Thyroid gland (tissue), 4 donors: ENCODE measurements around the gene TOR3A. TPM values are rescaled to one million over a fixed set of nuclear protein-coding genes. Genes with fewer than 3 reads are reported as not detected.
A peak's percentile ranks its signal among the peaks of the same experiment; 100 is the strongest.

Source experiments
- DNase-seq, 2 donors: peaks; one replicate each; pipeline ENCODE4 v3.0.0-alpha.2; 2019
- H3K27ac ChIP-seq, 3 donors: fragments of 200-600 bp; sonication (generic); 1 replicate in 2 of 3; 2 replicates in 1 of 3; pipeline ENCODE4 v1.5.1; 2016 to 2019; ENCODE audit warnings: mild to moderate bottlenecking in 1 of 3, moderate library complexity in 1 of 3
- H3K27me3 ChIP-seq: fragments of 200-600 bp; sonication (generic); one replicate; pipeline ENCODE4 v1.5.1; 2019
- H3K36me3 ChIP-seq, 2 donors: fragments of 200-600 bp; sonication (generic); one replicate each; pipeline ENCODE4 v1.5.1; 2016 to 2019
- H3K4me1 ChIP-seq, 2 donors: fragments of 200-600 bp; sonication (generic); one replicate each; pipeline ENCODE4 v1.5.1; 2017 to 2019
- H3K4me3 ChIP-seq, 3 donors: fragments of 200-600 bp; sonication (generic); replicated peaks in 1 of 3; 1 replicate in 2 of 3; 2 replicates in 1 of 3; pipeline ENCODE4 v1.5.1; 2016; ENCODE audit warnings: mild to moderate bottlenecking in 1 of 3
- H3K9me3 ChIP-seq: fragments of 200-600 bp; sonication (generic); one replicate; pipeline ENCODE4 v1.5.1; 2017
- POLR2A ChIP-seq, 2 donors: fragments of 450-650 bp; IDR thresholded peaks; one replicate each; pipeline ENCODE4 v1.6.1; 2017; ENCODE audit warnings: antibody characterized with exemption in 2 of 2, mild to moderate bottlenecking in 2 of 2, moderate library complexity in 1 of 2
- WGBS, 2 donors: methylation state at CpG; one replicate each; pipeline ENCODE4 v1.1.5; 2017; 5-methylcytosine and 5-hydroxymethylcytosine counted together
- intact Hi-C: fragments of 100-400 bp; cut with DNase I; formaldehyde crosslinking; loops from one replicate; pipeline ENCODE4 v1.15.1; 2023
- total RNA-seq, 4 donors: library from RNA; depleted of rRNA; stranded (reverse); fragments of >200 nt; gene quantifications; one replicate each; pipeline ENCODE4 v1.2.3, GENCODE V29; 2016
- TF ChIP-seq, protein P1 (sequence below), 6 experiments: fragments of 200-600 bp in 3 of 6; fragments of 450-650 bp in 3 of 6; sonication (generic) in 3 of 6; IDR thresholded peaks; one replicate each; pipeline ENCODE4 v1.5.1; 2016 to 2019; ENCODE audit warnings: antibody characterized with exemption in 6 of 6, mild to moderate bottlenecking in 2 of 6, inconsistent platforms in 1 of 6, moderate library complexity in 1 of 6

TOR3A gene
- total RNA-seq, 4 donors from 2014 or later = 30.0 to 57.4 (median 45.2) TPM

DNA sequence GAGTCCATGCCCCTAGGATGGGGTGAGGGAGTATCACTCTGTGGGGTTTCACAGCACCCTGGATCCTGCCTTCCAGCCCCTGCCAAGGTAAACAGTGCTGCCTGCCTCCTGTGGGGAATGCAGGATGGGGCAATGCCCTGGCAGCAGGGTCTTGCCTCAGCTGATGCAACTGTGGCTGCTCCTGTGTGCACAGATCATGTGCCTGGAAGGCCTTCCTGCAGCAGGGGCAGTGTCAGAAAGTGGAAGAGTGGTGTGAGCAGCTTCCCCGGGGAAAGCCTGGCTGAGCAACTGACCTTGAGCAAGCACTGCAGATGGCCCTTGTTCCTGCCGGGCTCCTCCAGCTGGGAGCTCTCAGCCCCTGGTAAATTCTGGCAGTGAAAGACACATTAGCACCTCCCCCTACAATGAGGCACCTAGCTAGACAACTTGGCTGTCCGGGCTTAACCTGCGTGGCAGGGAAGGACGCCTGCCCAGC, 9.9 kb downstream of the TOR3A start:
- H3K27ac ChIP-seq = no peak overlapping the region
- no peaks in the 10 kb centered on the region for H3K27me3 ChIP-seq
- no peak overlapping the region for H3K4me3 ChIP-seq
- H3K4me1 ChIP-seq = no peaks in the 10 kb centered on the region
- H3K9me3 ChIP-seq = no peaks in the 10 kb centered on the region
- no peak for TF ChIP-seq POLR2A (IDR thresholded peaks at IDR 0.05)
- TF ChIP-seq, protein P1, sequence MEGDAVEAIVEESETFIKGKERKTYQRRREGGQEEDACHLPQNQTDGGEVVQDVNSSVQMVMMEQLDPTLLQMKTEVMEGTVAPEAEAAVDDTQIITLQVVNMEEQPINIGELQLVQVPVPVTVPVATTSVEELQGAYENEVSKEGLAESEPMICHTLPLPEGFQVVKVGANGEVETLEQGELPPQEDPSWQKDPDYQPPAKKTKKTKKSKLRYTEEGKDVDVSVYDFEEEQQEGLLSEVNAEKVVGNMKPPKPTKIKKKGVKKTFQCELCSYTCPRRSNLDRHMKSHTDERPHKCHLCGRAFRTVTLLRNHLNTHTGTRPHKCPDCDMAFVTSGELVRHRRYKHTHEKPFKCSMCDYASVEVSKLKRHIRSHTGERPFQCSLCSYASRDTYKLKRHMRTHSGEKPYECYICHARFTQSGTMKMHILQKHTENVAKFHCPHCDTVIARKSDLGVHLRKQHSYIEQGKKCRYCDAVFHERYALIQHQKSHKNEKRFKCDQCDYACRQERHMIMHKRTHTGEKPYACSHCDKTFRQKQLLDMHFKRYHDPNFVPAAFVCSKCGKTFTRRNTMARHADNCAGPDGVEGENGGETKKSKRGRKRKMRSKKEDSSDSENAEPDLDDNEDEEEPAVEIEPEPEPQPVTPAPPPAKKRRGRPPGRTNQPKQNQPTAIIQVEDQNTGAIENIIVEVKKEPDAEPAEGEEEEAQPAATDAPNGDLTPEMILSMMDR (IDR thresholded peaks at IDR 0.05) = no peak
- H3K36me3 ChIP-seq = peaks cover 36 to 38% of the 10 kb centered on the region in 2 donors
- DNase-seq = peak; percentile 16 to 26
- intact Hi-C loops = no loop called here
- 57 to 78% methylated on average over 3 to 5 of the region's 5 CpGs for WGBS, 2 donors

DNA sequence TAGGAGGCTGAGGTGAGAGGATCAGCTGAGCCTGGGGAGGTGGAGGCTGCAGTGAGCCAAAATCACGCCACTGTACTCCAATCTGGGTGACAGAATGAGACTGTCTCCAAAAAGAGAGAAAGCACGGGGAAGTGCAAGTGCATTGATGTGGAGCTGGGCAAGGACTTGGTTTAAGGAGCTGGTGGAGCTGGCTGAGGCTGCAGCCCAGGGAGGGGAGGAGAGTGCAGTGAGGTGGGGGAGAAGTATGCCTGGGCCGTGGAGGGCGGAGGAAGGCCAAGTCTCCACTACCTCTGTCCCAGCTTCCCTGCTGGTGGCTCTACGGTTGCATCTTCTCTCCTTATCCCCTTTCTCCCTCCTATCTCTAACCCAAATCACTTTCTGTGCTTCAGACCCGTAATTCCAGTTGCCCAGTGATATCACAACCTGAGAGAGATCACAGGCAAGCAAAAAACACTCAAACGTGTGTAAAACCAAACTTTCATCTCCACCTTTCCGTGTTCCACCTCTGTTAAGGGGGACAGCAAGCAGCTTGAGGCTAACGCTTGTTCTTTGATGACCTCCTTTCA, 11.1 kb downstream of the TOR3A start:
- no peak overlapping the region for H3K4me3 ChIP-seq
- no peak for TF ChIP-seq POLR2A (IDR thresholded peaks at IDR 0.05)
- TF ChIP-seq, protein P1 (IDR thresholded peaks at IDR 0.05) = no peak
- H3K4me1 ChIP-seq = no peaks in the 10 kb centered on the region
- DNase-seq = no peak
- H3K27ac ChIP-seq = no peak overlapping the region
- peaks cover 35 to 40% of the 10 kb centered on the region in 2 donors for H3K36me3 ChIP-seq
- no peaks in the 10 kb centered on the region for H3K27me3 ChIP-seq
- 89 to 91% methylated on average over 9 of the region's 9 CpGs for WGBS, 2 donors
- no peaks in the 10 kb centered on the region for H3K9me3 ChIP-seq
- intact Hi-C loops = no loop called here

DNA sequence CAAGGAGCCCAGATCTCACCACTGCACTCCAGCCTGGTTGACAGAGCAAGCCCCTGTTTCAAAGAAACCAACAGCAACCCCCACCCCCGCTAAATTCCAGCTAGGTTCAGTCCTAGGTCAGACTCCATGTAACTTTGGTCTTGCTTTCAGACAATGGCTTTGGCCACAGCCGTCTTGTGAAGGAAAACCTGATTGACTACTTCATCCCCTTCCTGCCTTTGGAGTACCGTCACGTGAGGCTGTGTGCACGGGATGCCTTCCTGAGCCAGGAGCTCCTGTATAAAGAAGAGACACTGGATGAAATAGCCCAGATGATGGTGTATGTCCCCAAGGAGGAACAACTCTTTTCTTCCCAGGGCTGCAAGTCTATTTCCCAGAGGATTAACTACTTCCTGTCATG, 12.9 kb downstream of the TOR3A start:
- TF ChIP-seq, protein P1 (IDR thresholded peaks at IDR 0.05) = no peak
- TF ChIP-seq POLR2A (IDR thresholded peaks at IDR 0.05) = no peak
- Histone ChIP-seq H3K9me3 (no peaks in the 10 kb centered on the region), H3K4me1 (no peaks in the 10 kb centered on the region), H3K27me3 (no peaks in the 10 kb centered on the region), H3K4me3 (no peak overlapping the region), H3K27ac (no peak overlapping the region), H3K36me3 (peaks cover 27 to 35% of the 10 kb centered on the region in 2 donors)
- intact Hi-C loops = no loop called here
- 40 to 73% methylated on average over 5 of the region's 5 CpGs for WGBS, 2 donors
- peak; percentile 41 to 53 for DNase-seq

DNA sequence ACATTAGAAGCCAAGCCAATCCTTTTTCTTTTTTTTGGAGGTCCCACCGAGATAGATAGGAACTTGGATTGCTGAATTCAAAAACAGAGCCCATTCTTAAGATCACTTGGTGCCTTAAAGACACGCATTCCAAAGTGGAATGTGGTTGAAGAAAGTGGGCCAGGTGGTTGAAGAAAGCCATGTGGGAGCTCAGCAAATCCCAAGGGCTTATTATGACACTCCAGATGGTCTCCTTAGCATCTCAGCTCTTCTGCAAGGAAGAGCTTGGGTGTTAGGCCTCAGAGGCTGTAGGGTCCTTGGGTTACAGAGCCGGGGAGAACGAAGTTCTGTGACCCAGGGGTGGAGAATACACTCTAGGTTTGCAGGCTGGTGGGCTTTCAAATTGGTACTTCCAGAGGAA, 13.5 kb downstream of the TOR3A start:
- Histone ChIP-seq H3K27ac (no peak overlapping the region), H3K27me3 (no peaks in the 10 kb centered on the region), H3K9me3 (no peaks in the 10 kb centered on the region), H3K4me3 (no peak overlapping the region), H3K4me1 (no peaks in the 10 kb centered on the region), H3K36me3 (peaks cover 27 to 35% of the 10 kb centered on the region in 2 donors)
- 90 to 91% methylated on average over 4 of the region's 4 CpGs for WGBS, 2 donors
- intact Hi-C loops = no loop called here
- DNase-seq = no peak
- TF ChIP-seq, protein P1 (IDR thresholded peaks at IDR 0.05) = no peak
- TF ChIP-seq POLR2A (IDR thresholded peaks at IDR 0.05) = no peak

DNA sequence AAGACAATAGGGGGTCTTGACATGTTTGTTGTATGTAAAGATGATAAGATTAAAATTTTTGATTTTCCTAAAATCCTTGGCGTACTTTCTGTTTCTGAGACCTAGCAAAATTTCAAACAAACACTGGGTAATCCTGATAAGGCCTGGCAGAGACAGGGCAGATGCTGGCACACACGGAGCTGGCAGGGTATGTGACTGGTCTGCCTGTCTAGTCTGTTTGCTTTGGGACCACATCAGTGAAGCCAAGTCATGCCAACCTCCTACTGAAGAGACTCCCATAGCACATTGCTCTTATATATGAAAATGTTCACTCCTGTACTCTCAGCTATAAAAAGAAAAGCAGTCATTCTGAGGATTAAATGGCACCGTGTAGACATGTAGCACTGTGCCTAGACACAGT, 14.1 kb downstream of the TOR3A start:
- Histone ChIP-seq H3K27me3 (no peaks in the 10 kb centered on the region), H3K27ac (no peak overlapping the region), H3K36me3 (peaks cover 27 to 35% of the 10 kb centered on the region in 2 donors), H3K4me1 (no peaks in the 10 kb centered on the region), H3K4me3 (no peak overlapping the region), H3K9me3 (no peaks in the 10 kb centered on the region)
- intact Hi-C loops = no loop called here
- no peak for DNase-seq
- 91 to 95% methylated on average over 3 of the region's 3 CpGs for WGBS, 2 donors
- TF ChIP-seq POLR2A (IDR thresholded peaks at IDR 0.05) = no peak
- TF ChIP-seq, protein P1 (IDR thresholded peaks at IDR 0.05) = no peak
